GM23338 (cell line): ENCODE results near the gene C6orf47. TPM values are rescaled to one million over a fixed set of nuclear protein-coding genes. Genes with fewer than 3 reads are reported as not detected.
A peak's percentile ranks its signal among the peaks of the same experiment; 100 is the strongest.

Source experiments
- ATAC-seq: fragments of 200-7000 bp; cut with Tn5 transposase; 3 replicates; pipeline ENCODE4 v1.9.1; 2020
- DNase-seq: peaks from one replicate; pipeline ENCODE4 v3.0.0-alpha.2; 2015; ENCODE audit warnings: low spot score
- H2AFZ ChIP-seq: fragments of 200-600 bp; sonication (generic); 2 replicates; pipeline ENCODE4 v1.8.0; 2016; ENCODE audit warnings: antibody characterized with exemption, mild to moderate bottlenecking, moderate library complexity
- H3F3A ChIP-seq: fragments of 200-600 bp; sonication (generic); replicated peaks from 2 replicates; pipeline ENCODE4 v1.8.0; 2017; ENCODE audit warnings: antibody characterized with exemption, mixed run types, low read depth
- H3K27ac ChIP-seq: fragments of 200-600 bp; sonication (generic); 2 replicates; pipeline ENCODE4 v1.6.1; 2016; ENCODE audit warnings: low read depth
- H3K27me3 ChIP-seq: fragments of 200-600 bp; sonication (generic); 2 replicates; pipeline ENCODE4 v1.8.0; 2016; ENCODE audit warnings: mild to moderate bottlenecking, mixed run types, moderate library complexity; ENCODE audit not compliant: insufficient read depth
- H3K36me3 ChIP-seq: fragments of 200-600 bp; sonication (generic); 2 replicates; pipeline ENCODE4 v1.8.0; 2016; ENCODE audit warnings: mild to moderate bottlenecking; ENCODE audit not compliant: insufficient read depth
- H3K4me1 ChIP-seq: fragments of 200-600 bp; sonication (generic); 2 replicates; pipeline ENCODE4 v1.8.0; 2016; ENCODE audit warnings: mild to moderate bottlenecking, moderate library complexity; ENCODE audit not compliant: insufficient read depth
- H3K4me2 ChIP-seq: fragments of 200-600 bp; sonication (generic); 2 replicates; pipeline ENCODE4 v1.7.1; 2017; ENCODE audit warnings: mixed run types
- H3K4me3 ChIP-seq: fragments of 200-600 bp; sonication (generic); 2 replicates; pipeline ENCODE4 v1.6.1; 2016; ENCODE audit warnings: mixed run types
- H3K79me2 ChIP-seq: fragments of 200-600 bp; sonication (generic); replicated peaks from 2 replicates; pipeline ENCODE4 v1.8.0; 2017; ENCODE audit warnings: mild to moderate bottlenecking; ENCODE audit not compliant: insufficient read depth
- H3K9me2 ChIP-seq: fragments of 200-600 bp; sonication (generic); 2 replicates; pipeline ENCODE4 v1.8.0; 2017; ENCODE audit not compliant: insufficient read depth
- H4K20me1 ChIP-seq: fragments of 200-600 bp; sonication (generic); replicated peaks from 2 replicates; pipeline ENCODE4 v1.8.0; 2017; ENCODE audit warnings: mild to moderate bottlenecking; ENCODE audit not compliant: insufficient read depth
- H3K27ac Mint-ChIP-seq: 2 replicates; pipeline ENCODE4 v1.8.0; 2020; ENCODE audit warnings: inconsistent platforms, mild to moderate bottlenecking, moderate library complexity, mixed read lengths
- H3K27me3 Mint-ChIP-seq: 3 replicates; pipeline ENCODE4 v1.8.0; 2022; ENCODE audit warnings: low read depth, mild to moderate bottlenecking, moderate library complexity, mixed read lengths, inconsistent platforms; ENCODE audit not compliant: insufficient read depth, poor library complexity
- H3K36me3 Mint-ChIP-seq: 3 replicates; pipeline ENCODE4 v1.8.0; 2021; ENCODE audit warnings: low read depth, mild to moderate bottlenecking, inconsistent platforms, moderate library complexity, mixed read lengths
- H3K4me1 Mint-ChIP-seq: 3 replicates; pipeline ENCODE4 v1.8.0; 2020; ENCODE audit warnings: mild to moderate bottlenecking, inconsistent platforms, mixed read lengths
- H3K4me3 Mint-ChIP-seq: 3 replicates; pipeline ENCODE4 v1.8.0; 2021; ENCODE audit warnings: moderate library complexity, mild to moderate bottlenecking, inconsistent platforms, mixed read lengths
- H3K9me3 Mint-ChIP-seq: 3 replicates; pipeline ENCODE4 v1.8.0; 2020; ENCODE audit warnings: moderate library complexity, mild to moderate bottlenecking, inconsistent platforms, mixed read lengths
- CREB1 ChIP-seq: fragments of 250-450 bp; sonication (Bioruptor Pico); IDR thresholded peaks from 2 replicates; pipeline ENCODE4 v1.5.0; 2020; ENCODE audit warnings: low read depth, mild to moderate bottlenecking, moderate library complexity
- EZH2 ChIP-seq: fragments of 200-600 bp; sonication (generic); IDR thresholded peaks from one replicate; pipeline ENCODE4 v1.8.0; 2017; ENCODE audit warnings: antibody characterized with exemption, mild to moderate bottlenecking, low read depth; ENCODE audit not compliant: unreplicated experiment
- EZH2phosphoT487 ChIP-seq: fragments of 200-600 bp; sonication (generic); IDR thresholded peaks from one replicate; pipeline ENCODE4 v1.8.1; 2018; ENCODE audit warnings: antibody characterized with exemption; ENCODE audit not compliant: unreplicated experiment
- JUNB ChIP-seq: IDR thresholded peaks from one replicate; pipeline ENCODE4 v1.6.1; 2016; ENCODE audit warnings: antibody characterized with exemption; ENCODE audit not compliant: unreplicated experiment
- NANOG ChIP-seq: IDR thresholded peaks from 2 replicates; pipeline ENCODE4 v1.6.1; 2016; ENCODE audit warnings: antibody characterized with exemption, borderline replicate concordance
- POLR2AphosphoS5 ChIP-seq: IDR thresholded peaks from 2 replicates; pipeline ENCODE4 v1.6.1; 2016; ENCODE audit warnings: antibody characterized with exemption, low read depth
- STAT1 ChIP-seq: IDR thresholded peaks from one replicate; pipeline ENCODE4 v1.6.1; 2016; ENCODE audit warnings: antibody characterized with exemption; ENCODE audit not compliant: unreplicated experiment
- ZNF114 ChIP-seq: fragments of 250-450 bp; sonication (Bioruptor Pico); IDR thresholded peaks from 2 replicates; pipeline ENCODE4 v1.5.0; 2020; ENCODE audit warnings: mild to moderate bottlenecking, moderate library complexity
- ZNF331 ChIP-seq: fragments of 250-450 bp; sonication (Bioruptor Pico); IDR thresholded peaks from 2 replicates; pipeline ENCODE4 v1.5.0; 2020; ENCODE audit warnings: low read depth, mild to moderate bottlenecking, moderate library complexity
- polyA plus RNA-seq: library from polyadenylated mRNA; unstranded; fragments of >200 nt; fragmentation: Nextera tagmentation; extraction: Ambion mirVana; gene quantifications from 2 replicates; pipeline ENCODE4 v1.2.1, GENCODE V29; 2016
- total RNA-seq: library from RNA; depleted of rRNA; stranded (reverse); fragments of >200 nt; shearing (Covaris generic); gene quantifications from 2 replicates; pipeline ENCODE4 v1.2.3, GENCODE V29; 2014
- TF ChIP-seq, protein P1 (sequence below): IDR thresholded peaks from one replicate; pipeline ENCODE4 v1.6.1; 2018; ENCODE audit warnings: antibody characterized with exemption; ENCODE audit not compliant: unreplicated experiment
- TF ChIP-seq, protein P2 (sequence below): IDR thresholded peaks from 2 replicates; pipeline ENCODE4 v1.6.1; 2016; ENCODE audit warnings: antibody characterized with exemption
- TF ChIP-seq, protein P3 (sequence below), 2 experiments: fragments of 200-600 bp in 1 of 2; sonication (generic) in 1 of 2; conservative IDR thresholded peaks; 2 replicates each; pipeline versions ENCODE4 v1.5.1 to v1.6.1; 2016 to 2017; ENCODE audit warnings: antibody characterized with exemption in 2 of 2, low read depth in 2 of 2, mild to moderate bottlenecking in 2 of 2, moderate library complexity in 1 of 2
- TF ChIP-seq, protein P4 (sequence below): fragments of 250-450 bp; sonication (Bioruptor Pico); IDR thresholded peaks from 2 replicates; pipeline ENCODE4 v1.5.0; 2020; ENCODE audit warnings: mild to moderate bottlenecking, moderate library complexity

Gene C6orf47
- total and polyA plus RNA-seq, 2 experiments from 2014 or later = 9.4 to 12.8 TPM

DNA sequence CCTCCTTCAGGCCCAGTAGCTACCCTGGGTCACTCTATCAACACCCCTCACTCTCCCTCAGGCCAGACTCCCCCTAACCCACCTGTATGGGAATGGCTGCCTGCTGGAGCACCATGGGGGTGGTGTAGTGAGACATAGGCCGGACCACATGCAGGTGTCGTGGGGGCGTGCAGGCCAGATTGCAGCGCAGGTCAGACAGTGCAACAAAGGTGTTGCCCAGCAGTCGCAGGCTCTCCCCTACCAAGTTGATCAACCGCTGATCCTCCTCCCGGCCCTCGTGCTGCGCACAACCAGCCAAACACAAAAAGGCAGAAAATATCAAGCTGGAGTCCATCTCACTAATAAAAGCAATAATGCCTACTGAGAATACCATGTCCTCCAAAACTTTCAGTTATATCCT lies 15.3 kb downstream of the C6orf47 start:
- H3K4me3 Mint-ChIP-seq = peak overlapping the region; percentile 7; the same call in 1 of the 3 replicates

More for the DNA sequence above, 15.3 kb downstream of the C6orf47 start:
- Histone ChIP-seq H3K4me3 (no peak overlapping the region), H3K36me3 (peaks cover 41% of the 10 kb centered on the region), H3K27ac (no peak overlapping the region), H3F3A (peaks cover 2% of the 10 kb centered on the region; the same call in 1 of the 2 replicates), H4K20me1 (peaks cover 8% of the 10 kb centered on the region; the same call in 1 of the 2 replicates), H3K9me2 (no peaks in the 10 kb centered on the region), H3K27me3 (no peaks in the 10 kb centered on the region), H3K4me2 (no peak overlapping the region), H2AFZ (no peak overlapping the region), H3K4me1 (no peaks in the 10 kb centered on the region), H3K79me2 (peaks cover 14% of the 10 kb centered on the region)
- peaks cover 86% of the 10 kb centered on the region for H3K36me3 Mint-ChIP-seq
- no peak for TF ChIP-seq POLR2AphosphoS5
- TF ChIP-seq ZNF114 (CRISPR knock-in tag) = no peak
- TF ChIP-seq, protein P1, sequence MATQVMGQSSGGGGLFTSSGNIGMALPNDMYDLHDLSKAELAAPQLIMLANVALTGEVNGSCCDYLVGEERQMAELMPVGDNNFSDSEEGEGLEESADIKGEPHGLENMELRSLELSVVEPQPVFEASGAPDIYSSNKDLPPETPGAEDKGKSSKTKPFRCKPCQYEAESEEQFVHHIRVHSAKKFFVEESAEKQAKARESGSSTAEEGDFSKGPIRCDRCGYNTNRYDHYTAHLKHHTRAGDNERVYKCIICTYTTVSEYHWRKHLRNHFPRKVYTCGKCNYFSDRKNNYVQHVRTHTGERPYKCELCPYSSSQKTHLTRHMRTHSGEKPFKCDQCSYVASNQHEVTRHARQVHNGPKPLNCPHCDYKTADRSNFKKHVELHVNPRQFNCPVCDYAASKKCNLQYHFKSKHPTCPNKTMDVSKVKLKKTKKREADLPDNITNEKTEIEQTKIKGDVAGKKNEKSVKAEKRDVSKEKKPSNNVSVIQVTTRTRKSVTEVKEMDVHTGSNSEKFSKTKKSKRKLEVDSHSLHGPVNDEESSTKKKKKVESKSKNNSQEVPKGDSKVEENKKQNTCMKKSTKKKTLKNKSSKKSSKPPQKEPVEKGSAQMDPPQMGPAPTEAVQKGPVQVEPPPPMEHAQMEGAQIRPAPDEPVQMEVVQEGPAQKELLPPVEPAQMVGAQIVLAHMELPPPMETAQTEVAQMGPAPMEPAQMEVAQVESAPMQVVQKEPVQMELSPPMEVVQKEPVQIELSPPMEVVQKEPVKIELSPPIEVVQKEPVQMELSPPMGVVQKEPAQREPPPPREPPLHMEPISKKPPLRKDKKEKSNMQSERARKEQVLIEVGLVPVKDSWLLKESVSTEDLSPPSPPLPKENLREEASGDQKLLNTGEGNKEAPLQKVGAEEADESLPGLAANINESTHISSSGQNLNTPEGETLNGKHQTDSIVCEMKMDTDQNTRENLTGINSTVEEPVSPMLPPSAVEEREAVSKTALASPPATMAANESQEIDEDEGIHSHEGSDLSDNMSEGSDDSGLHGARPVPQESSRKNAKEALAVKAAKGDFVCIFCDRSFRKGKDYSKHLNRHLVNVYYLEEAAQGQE = no peak
- no peak for TF ChIP-seq CREB1 (CRISPR knock-in tag)
- TF ChIP-seq STAT1 = no peak
- TF ChIP-seq, protein P2, sequence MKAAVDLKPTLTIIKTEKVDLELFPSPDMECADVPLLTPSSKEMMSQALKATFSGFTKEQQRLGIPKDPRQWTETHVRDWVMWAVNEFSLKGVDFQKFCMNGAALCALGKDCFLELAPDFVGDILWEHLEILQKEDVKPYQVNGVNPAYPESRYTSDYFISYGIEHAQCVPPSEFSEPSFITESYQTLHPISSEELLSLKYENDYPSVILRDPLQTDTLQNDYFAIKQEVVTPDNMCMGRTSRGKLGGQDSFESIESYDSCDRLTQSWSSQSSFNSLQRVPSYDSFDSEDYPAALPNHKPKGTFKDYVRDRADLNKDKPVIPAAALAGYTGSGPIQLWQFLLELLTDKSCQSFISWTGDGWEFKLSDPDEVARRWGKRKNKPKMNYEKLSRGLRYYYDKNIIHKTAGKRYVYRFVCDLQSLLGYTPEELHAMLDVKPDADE = no peak
- no peak for TF ChIP-seq EZH2phosphoT487
- TF ChIP-seq JUNB = no peak
- TF ChIP-seq NANOG = no peak
- TF ChIP-seq EZH2 = no peak
- no peak for TF ChIP-seq ZNF331 (CRISPR knock-in tag)
- TF ChIP-seq, protein P3, sequence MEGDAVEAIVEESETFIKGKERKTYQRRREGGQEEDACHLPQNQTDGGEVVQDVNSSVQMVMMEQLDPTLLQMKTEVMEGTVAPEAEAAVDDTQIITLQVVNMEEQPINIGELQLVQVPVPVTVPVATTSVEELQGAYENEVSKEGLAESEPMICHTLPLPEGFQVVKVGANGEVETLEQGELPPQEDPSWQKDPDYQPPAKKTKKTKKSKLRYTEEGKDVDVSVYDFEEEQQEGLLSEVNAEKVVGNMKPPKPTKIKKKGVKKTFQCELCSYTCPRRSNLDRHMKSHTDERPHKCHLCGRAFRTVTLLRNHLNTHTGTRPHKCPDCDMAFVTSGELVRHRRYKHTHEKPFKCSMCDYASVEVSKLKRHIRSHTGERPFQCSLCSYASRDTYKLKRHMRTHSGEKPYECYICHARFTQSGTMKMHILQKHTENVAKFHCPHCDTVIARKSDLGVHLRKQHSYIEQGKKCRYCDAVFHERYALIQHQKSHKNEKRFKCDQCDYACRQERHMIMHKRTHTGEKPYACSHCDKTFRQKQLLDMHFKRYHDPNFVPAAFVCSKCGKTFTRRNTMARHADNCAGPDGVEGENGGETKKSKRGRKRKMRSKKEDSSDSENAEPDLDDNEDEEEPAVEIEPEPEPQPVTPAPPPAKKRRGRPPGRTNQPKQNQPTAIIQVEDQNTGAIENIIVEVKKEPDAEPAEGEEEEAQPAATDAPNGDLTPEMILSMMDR (conservative IDR thresholded peaks at IDR 0.05; ENCODE audit: low read depth in 2 of 2) = no peak
- TF ChIP-seq, protein P4, sequence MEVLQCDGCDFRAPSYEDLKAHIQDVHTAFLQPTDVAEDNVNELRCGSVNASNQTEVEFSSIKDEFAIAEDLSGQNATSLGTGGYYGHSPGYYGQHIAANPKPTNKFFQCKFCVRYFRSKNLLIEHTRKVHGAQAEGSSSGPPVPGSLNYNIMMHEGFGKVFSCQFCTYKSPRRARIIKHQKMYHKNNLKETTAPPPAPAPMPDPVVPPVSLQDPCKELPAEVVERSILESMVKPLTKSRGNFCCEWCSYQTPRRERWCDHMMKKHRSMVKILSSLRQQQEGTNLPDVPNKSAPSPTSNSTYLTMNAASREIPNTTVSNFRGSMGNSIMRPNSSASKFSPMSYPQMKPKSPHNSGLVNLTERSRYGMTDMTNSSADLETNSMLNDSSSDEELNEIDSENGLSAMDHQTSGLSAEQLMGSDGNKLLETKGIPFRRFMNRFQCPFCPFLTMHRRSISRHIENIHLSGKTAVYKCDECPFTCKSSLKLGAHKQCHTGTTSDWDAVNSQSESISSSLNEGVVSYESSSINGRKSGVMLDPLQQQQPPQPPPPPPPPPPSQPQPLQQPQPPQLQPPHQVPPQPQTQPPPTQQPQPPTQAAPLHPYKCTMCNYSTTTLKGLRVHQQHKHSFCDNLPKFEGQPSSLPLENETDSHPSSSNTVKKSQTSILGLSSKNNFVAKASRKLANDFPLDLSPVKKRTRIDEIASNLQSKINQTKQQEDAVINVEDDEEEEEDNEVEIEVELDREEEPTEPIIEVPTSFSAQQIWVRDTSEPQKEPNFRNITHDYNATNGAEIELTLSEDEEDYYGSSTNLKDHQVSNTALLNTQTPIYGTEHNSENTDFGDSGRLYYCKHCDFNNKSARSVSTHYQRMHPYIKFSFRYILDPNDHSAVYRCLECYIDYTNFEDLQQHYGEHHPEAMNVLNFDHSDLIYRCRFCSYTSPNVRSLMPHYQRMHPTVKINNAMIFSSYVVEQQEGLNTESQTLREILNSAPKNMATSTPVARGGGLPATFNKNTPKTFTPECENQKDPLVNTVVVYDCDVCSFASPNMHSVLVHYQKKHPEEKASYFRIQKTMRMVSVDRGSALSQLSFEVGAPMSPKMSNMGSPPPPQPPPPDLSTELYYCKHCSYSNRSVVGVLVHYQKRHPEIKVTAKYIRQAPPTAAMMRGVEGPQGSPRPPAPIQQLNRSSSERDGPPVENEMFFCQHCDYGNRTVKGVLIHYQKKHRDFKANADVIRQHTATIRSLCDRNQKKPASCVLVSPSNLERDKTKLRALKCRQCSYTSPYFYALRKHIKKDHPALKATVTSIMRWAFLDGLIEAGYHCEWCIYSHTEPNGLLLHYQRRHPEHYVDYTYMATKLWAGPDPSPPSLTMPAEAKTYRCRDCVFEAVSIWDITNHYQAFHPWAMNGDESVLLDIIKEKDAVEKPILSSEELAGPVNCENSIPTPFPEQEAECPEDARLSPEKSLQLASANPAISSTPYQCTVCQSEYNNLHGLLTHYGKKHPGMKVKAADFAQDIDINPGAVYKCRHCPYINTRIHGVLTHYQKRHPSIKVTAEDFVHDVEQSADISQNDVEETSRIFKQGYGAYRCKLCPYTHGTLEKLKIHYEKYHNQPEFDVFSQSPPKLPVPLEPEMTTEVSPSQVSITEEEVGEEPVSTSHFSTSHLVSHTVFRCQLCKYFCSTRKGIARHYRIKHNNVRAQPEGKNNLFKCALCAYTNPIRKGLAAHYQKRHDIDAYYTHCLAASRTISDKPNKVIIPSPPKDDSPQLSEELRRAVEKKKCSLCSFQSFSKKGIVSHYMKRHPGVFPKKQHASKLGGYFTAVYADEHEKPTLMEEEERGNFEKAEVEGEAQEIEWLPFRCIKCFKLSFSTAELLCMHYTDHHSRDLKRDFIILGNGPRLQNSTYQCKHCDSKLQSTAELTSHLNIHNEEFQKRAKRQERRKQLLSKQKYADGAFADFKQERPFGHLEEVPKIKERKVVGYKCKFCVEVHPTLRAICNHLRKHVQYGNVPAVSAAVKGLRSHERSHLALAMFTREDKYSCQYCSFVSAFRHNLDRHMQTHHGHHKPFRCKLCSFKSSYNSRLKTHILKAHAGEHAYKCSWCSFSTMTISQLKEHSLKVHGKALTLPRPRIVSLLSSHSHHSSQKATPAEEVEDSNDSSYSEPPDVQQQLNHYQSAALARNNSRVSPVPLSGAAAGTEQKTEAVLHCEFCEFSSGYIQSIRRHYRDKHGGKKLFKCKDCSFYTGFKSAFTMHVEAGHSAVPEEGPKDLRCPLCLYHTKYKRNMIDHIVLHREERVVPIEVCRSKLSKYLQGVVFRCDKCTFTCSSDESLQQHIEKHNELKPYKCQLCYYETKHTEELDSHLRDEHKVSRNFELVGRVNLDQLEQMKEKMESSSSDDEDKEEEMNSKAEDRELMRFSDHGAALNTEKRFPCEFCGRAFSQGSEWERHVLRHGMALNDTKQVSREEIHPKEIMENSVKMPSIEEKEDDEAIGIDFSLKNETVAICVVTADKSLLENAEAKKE (CRISPR knock-in tag) = no peak
- ATAC-seq (no peak), DNase-seq (no peak)
- no peaks in the 10 kb centered on the region for H3K27me3 Mint-ChIP-seq
- H3K9me3 Mint-ChIP-seq = no peaks in the 10 kb centered on the region
- H3K27ac Mint-ChIP-seq = no peak overlapping the region
- peaks cover 6% of the 10 kb centered on the region; the same call in 1 of the 3 replicates for H3K4me1 Mint-ChIP-seq
